Neural crest cell (in vitro differentiated cells): ENCODE measurements around the gene TRAF6. TPM values are rescaled to one million over a fixed set of nuclear protein-coding genes. Genes with fewer than 3 reads are reported as not detected.
A peak's percentile ranks its signal among the peaks of the same experiment; 100 is the strongest.

Experiments used
- DNase-seq: peaks from one replicate; pipeline ENCODE4 v3.0.0; 2021; ENCODE audit warnings: low read depth, mixed read lengths, low spot score
- H3K27ac Mint-ChIP-seq: one replicate; pipeline ENCODE4 v1.8.0; 2021; ENCODE audit warnings: mild to moderate bottlenecking, mixed read lengths; ENCODE audit not compliant: unreplicated experiment
- H3K27me3 Mint-ChIP-seq: 2 replicates; pipeline ENCODE4 v1.8.0; 2021; ENCODE audit warnings: low read depth, mild to moderate bottlenecking, mixed read lengths
- H3K36me3 Mint-ChIP-seq: 2 replicates; pipeline ENCODE4 v1.8.0; 2021; ENCODE audit warnings: low read depth, mild to moderate bottlenecking, mixed read lengths
- H3K4me1 Mint-ChIP-seq: 2 replicates; pipeline ENCODE4 v1.8.0; 2021; ENCODE audit warnings: mixed read lengths
- H3K4me3 Mint-ChIP-seq: one replicate; pipeline ENCODE4 v1.8.0; 2021; ENCODE audit warnings: mild to moderate bottlenecking, mixed read lengths
- H3K9me3 Mint-ChIP-seq: 2 replicates; pipeline ENCODE4 v1.8.0; 2021; ENCODE audit warnings: mixed read lengths
- CTCF ChIP-seq: fragments of 200-600 bp; sonication (generic); conservative IDR thresholded peaks from 2 replicates; pipeline ENCODE4 v1.5.0; 2021; ENCODE audit warnings: antibody characterized with exemption, mild to moderate bottlenecking
- total RNA-seq: library from RNA; stranded (reverse); gene quantifications from 2 replicates; pipeline ENCODE4 v1.2.1, GENCODE V29; 2021

Gene TRAF6
- total RNA-seq, 1 donor from 2014 or later: 12.9 TPM

- peaks cover 29% of the 10 kb centered on the region for H3K4me1 Mint-ChIP-seq
- TF ChIP-seq CTCF: no peak
- no peaks in the 10 kb centered on the region for H3K27me3 Mint-ChIP-seq
- peaks cover 13% of the 10 kb centered on the region for H3K36me3 Mint-ChIP-seq
- DNase-seq: no peak
- H3K9me3 Mint-ChIP-seq: peaks cover 2% of the 10 kb centered on the region
- peak overlapping the region; percentile 37 for H3K27ac Mint-ChIP-seq
- H3K4me3 Mint-ChIP-seq: no peak overlapping the region
These were observed 60.4 kb downstream of the TRAF6 start for GRCh38 chr11:36449561-36450096.

GRCh38 chr11:36447947-36448346, 62.1 kb downstream of the TRAF6 start:
- peaks cover 13% of the 10 kb centered on the region for H3K36me3 Mint-ChIP-seq

GRCh38 chr11:36447514-36447913, 62.6 kb downstream of the TRAF6 start:
- DNase-seq: no peak

More at GRCh38 chr11:36447947-36448346, 62.1 kb downstream of the TRAF6 start:
- TF ChIP-seq CTCF: no peak
- Mint-ChIP-seq H3K27me3 (no peaks in the 10 kb centered on the region), H3K4me3 (no peak overlapping the region), H3K27ac (no peak overlapping the region), H3K4me1 (peaks cover 12% of the 10 kb centered on the region), H3K9me3 (peaks cover 2% of the 10 kb centered on the region)
- no peak for DNase-seq

GRCh38 chr11:36446135-36446534, 63.9 kb downstream of the TRAF6 start:
- peaks cover 18% of the 10 kb centered on the region for H3K36me3 Mint-ChIP-seq
- H3K27ac Mint-ChIP-seq: no peak overlapping the region
- peaks cover 5% of the 10 kb centered on the region for H3K9me3 Mint-ChIP-seq
- H3K4me1 Mint-ChIP-seq: no peaks in the 10 kb centered on the region
- H3K27me3 Mint-ChIP-seq: no peaks in the 10 kb centered on the region
- TF ChIP-seq CTCF: no peak
- H3K4me3 Mint-ChIP-seq: no peak overlapping the region
- DNase-seq: no peak

More at GRCh38 chr11:36447514-36447913, 62.6 kb downstream of the TRAF6 start:
- no peak for TF ChIP-seq CTCF
- H3K27ac Mint-ChIP-seq: no peak overlapping the region
- H3K4me3 Mint-ChIP-seq: no peak overlapping the region
- H3K9me3 Mint-ChIP-seq: peaks cover 2% of the 10 kb centered on the region
- H3K36me3 Mint-ChIP-seq: peaks cover 13% of the 10 kb centered on the region
- peaks cover 8% of the 10 kb centered on the region for H3K4me1 Mint-ChIP-seq
- H3K27me3 Mint-ChIP-seq: no peaks in the 10 kb centered on the region

- no peak for DNase-seq
- Mint-ChIP-seq H3K9me3 (peaks cover 5% of the 10 kb centered on the region), H3K4me1 (no peaks in the 10 kb centered on the region), H3K4me3 (no peak overlapping the region), H3K27ac (no peak overlapping the region), H3K27me3 (no peaks in the 10 kb centered on the region), H3K36me3 (peaks cover 12% of the 10 kb centered on the region)
- TF ChIP-seq CTCF: no peak
These were observed 66.4 kb downstream of the TRAF6 start for GRCh38 chr11:36443661-36444060.
